ENCODE data around the gene TRIM26. TPM values are rescaled to one million over a fixed set of nuclear protein-coding genes. Genes with fewer than 3 reads are reported as not detected.

The TRIM26 gene
- total and polyA plus RNA-seq, 2 of the 8 experiments (the other 6 are each of a cell fraction or from before 2014, with no cell fraction given) = 21.5 to 32.3 TPM

DNA sequence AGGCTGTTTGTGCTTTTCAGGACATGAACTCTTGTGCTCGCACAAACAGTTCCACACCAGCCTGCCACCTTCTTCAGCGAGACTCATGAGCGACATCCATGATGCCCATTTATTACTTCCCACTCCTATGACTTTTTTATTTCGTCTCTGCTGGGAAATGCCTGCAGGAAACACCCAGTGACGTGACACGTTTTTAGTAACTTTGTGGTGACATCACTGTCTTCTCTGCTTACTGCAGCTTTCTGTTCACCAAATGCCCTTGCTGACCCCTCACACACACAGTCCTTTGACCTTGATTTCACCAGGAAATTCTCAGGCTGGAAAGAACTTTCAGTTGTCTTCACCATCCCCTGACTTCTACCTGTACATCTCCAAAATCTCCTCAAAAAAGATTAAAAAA, 68.4 kb downstream of the TRIM26 start:
- H4K20me1 ChIP-seq (replicated peaks in 1 of 2; ENCODE audit: control insufficient read depth in 1 of 2, insufficient read depth in 2 of 2, low read length in 2 of 2) = no peaks in the 10 kb centered on the region
- H3K27ac ChIP-seq (ENCODE audit: low read depth, low read length) = no peak overlapping the region
- H4K8ac ChIP-seq (ENCODE audit: extremely low read depth, insufficient read depth, low read length) = no peak overlapping the region
- no peak overlapping the region for H2BK15ac ChIP-seq (ENCODE audit: low read length)
- no peak overlapping the region for H2BK12ac ChIP-seq (ENCODE audit: low read depth, low read length)
- no peak overlapping the region for H3K18ac ChIP-seq (ENCODE audit: extremely low read depth, low read length)
- no peaks in the 10 kb centered on the region for H3K36me3 ChIP-seq (ENCODE audit: control insufficient read depth in 2 of 4, insufficient read depth in 4 of 4, low read length in 3 of 4)
- no peak overlapping the region for H3K9ac ChIP-seq (replicated peaks in 1 of 4; ENCODE audit: extremely low read depth in 1 of 4, low read depth in 3 of 4, low read length in 3 of 4)
- no peak overlapping the region for H4K91ac ChIP-seq (replicated peaks; ENCODE audit: insufficient read length, low read length)
- no peak overlapping the region for H3K23ac ChIP-seq (ENCODE audit: insufficient read length)
- no peaks in the 10 kb centered on the region for H3K79me2 ChIP-seq (ENCODE audit: control insufficient read depth in 1 of 2, insufficient read depth in 2 of 2, low read length in 2 of 2)
- ChIA-PET POLR2A (ENCODE audit: partially characterized antibody) (interaction anchor here (0.5 kb wide), 1 partner anchor 8 kb away, joined by 3 read pairs; no protein-coding TSS in a partner anchor), CTCF (ENCODE audit: partially characterized antibody) (interaction anchor here (0.6 to 5.4 kb wide), 5 partner anchors 10 to 108 kb away, joined by 3 to 27 read pairs (median 3); no protein-coding TSS in a partner anchor)
- H3K23me2 ChIP-seq (ENCODE audit: low read depth, low read length) = no peaks in the 10 kb centered on the region
- H3K56ac ChIP-seq (replicated peaks; ENCODE audit: insufficient read length, low read depth, low read length) = no peak overlapping the region
- H3K4ac ChIP-seq (replicated peaks; ENCODE audit: insufficient read length, low read depth, low read length) = no peak overlapping the region
- no peak overlapping the region for H2BK5ac ChIP-seq (ENCODE audit: low read depth, low read length)
- no peak overlapping the region for H2BK20ac ChIP-seq (ENCODE audit: low read length)
- H3K4me2 ChIP-seq (ENCODE audit: insufficient read depth in 1 of 2, low read depth in 2 of 2, low read length in 2 of 2) = no peak overlapping the region
- H3K4me3 ChIP-seq (ENCODE audit: extremely low read depth in 1 of 4, insufficient read depth in 2 of 4, low read depth in 3 of 4, low read length in 4 of 4) = no peak overlapping the region
- WGBS, 2 experiments (ENCODE audit: extremely low coverage in 1 of 2, insufficient coverage in 1 of 2, insufficient read length in 1 of 2, insufficient replicate concordance in 2 of 2, low coverage in 1 of 2, low lambda C conversion rate in 2 of 2, missing lambda C conversion rate in 1 of 2) = 91% methylated on average over 6 of the region's 6 CpGs; no CpG with 5 or more reads in 1 of the 2 experiments
- H3K4me1 ChIP-seq (replicated peaks in 1 of 4; ENCODE audit: control insufficient read depth in 3 of 4, insufficient read depth in 4 of 4, low read length in 3 of 4) = peaks cover 0 to 4% (median 0%) of the 10 kb centered on the region in 4 experiments; a peak in 2 of 7 replicates
- no peak overlapping the region for H2BK120ac ChIP-seq (replicated peaks; ENCODE audit: low read depth, low read length)
- H3K14ac ChIP-seq (ENCODE audit: insufficient read length) = no peak overlapping the region
- DNase-seq (ENCODE audit: low read depth in 1 of 2, low spot score in 2 of 2) (no peak), FAIRE-seq (no peak)
- no peaks in the 10 kb centered on the region for H3K79me1 ChIP-seq (ENCODE audit: low read depth, low read length)
- H3K9me3 ChIP-seq (ENCODE audit: insufficient read depth in 2 of 2, low read depth in 1 of 2, low read length in 1 of 2) = no peaks in the 10 kb centered on the region
- 0 out of 2 replicates have a peak overlapping the region, but pooled peaks have one; percentile 4 for H2AFZ ChIP-seq (ENCODE audit: low read length)
- H4K5ac ChIP-seq (ENCODE audit: insufficient read length, low read depth, low read length) = no peak overlapping the region
- no peak overlapping the region for H2AK5ac ChIP-seq (ENCODE audit: low read depth, low read length)
- H3K27me3 ChIP-seq (replicated peaks in 1 of 4; ENCODE audit: control insufficient read depth in 3 of 4, extremely low read depth in 1 of 4, insufficient read depth in 3 of 4, low read length in 3 of 4) = 0 out of 7 replicates have a peak, but pooled peaks cover 0 to 3% (median 0%) of the 10 kb centered on the region in 4 experiments
- TF ChIP-seq GTF2F1 (IDR thresholded peaks at IDR 0.05; ENCODE audit: borderline replicate concordance, low read depth, low read length) (no peak), CBX5 (IDR thresholded peaks at IDR 0.05; ENCODE audit: low read depth, low read length) (no peak), EGR1 (IDR thresholded peaks at IDR 0.05; ENCODE audit: borderline replicate concordance, low read depth, low read length) (no peak), TBP (IDR thresholded peaks at IDR 0.05; ENCODE audit: low read depth, low read length) (no peak), TAF1 (IDR thresholded peaks at IDR 0.05; ENCODE audit: low read depth, low read length) (no peak), CHD1 (IDR thresholded peaks at IDR 0.05; ENCODE audit: low read depth, low read length) (no peak), RNF2 (IDR thresholded peaks at IDR 0.05; ENCODE audit: borderline replicate concordance, low read depth, low read length, missing control alignments, poor library complexity, severe bottlenecking) (no peak), NRF1 (IDR thresholded peaks at IDR 0.05; ENCODE audit: low read depth, low read length) (no peak), SRF (IDR thresholded peaks at IDR 0.05; ENCODE audit: low read depth, low read length) (no peak), TAF7 (optimal IDR thresholded peaks at IDR 0.05; ENCODE audit: borderline replicate concordance, low read depth, low read length) (no peak), POLR2AphosphoS5 (IDR thresholded peaks at IDR 0.05; ENCODE audit: low read depth, low read length) (no peak)
- TF ChIP-seq, protein P1, sequence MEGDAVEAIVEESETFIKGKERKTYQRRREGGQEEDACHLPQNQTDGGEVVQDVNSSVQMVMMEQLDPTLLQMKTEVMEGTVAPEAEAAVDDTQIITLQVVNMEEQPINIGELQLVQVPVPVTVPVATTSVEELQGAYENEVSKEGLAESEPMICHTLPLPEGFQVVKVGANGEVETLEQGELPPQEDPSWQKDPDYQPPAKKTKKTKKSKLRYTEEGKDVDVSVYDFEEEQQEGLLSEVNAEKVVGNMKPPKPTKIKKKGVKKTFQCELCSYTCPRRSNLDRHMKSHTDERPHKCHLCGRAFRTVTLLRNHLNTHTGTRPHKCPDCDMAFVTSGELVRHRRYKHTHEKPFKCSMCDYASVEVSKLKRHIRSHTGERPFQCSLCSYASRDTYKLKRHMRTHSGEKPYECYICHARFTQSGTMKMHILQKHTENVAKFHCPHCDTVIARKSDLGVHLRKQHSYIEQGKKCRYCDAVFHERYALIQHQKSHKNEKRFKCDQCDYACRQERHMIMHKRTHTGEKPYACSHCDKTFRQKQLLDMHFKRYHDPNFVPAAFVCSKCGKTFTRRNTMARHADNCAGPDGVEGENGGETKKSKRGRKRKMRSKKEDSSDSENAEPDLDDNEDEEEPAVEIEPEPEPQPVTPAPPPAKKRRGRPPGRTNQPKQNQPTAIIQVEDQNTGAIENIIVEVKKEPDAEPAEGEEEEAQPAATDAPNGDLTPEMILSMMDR (IDR thresholded peaks at IDR 0.05; ENCODE audit: control extremely low read depth in 1 of 3, insufficient read depth in 1 of 3, low read depth in 1 of 3, low read length in 3 of 3) = no peak
